ENCODE results near the gene SLC30A3. TPM values are rescaled to one million over a fixed set of nuclear protein-coding genes. Genes with fewer than 3 reads are reported as not detected.
"Not testable (repeated sequence)": the region's sequence is repeated elsewhere in the genome, so short reads cannot be mapped to it uniquely, and the experiment has no call there.

Gene SLC30A3
- total and polyA plus RNA-seq, 4 experiments from 2014 or later, result not detected

GRCh38 chr2:27275211-27276150 is 12.6 kb upstream of the SLC30A3 start, which contains the start of gene DNAJC5G:
Gene DNAJC5G (plus strand): TSS chr2:27275433. CDS start chr2:27276729, 1,296 bp downstream.
- Mint-ChIP-seq H3K4me1 (peaks cover 0 to 4% (median 1%) of the 10 kb centered on the region in 4 donors), H3K27me3 (peaks cover 9 to 14% of the 10 kb centered on the region in 2 donors), H3K9me3 (no peaks in the 10 kb centered on the region), H3K4me3 (no peak within 1 kb of the TSS), H3K36me3 (no peaks in the 10 kb centered on the region), H3K27ac (no peak within 1 kb of the TSS)
- Histone ChIP-seq H3K4me1 (ENCODE audit: insufficient read depth, low read length) (no peaks in the 10 kb centered on the region), H3K36me3 (ENCODE audit: insufficient read depth, low read length) (no peaks in the 10 kb centered on the region), H3K27ac (ENCODE audit: low read depth, low read length) (no peak within 1 kb of the TSS), H3K9me3 (ENCODE audit: control insufficient read depth in 1 of 2, low read length in 2 of 2) (no peaks in the 10 kb centered on the region), H3K4me3 (ENCODE audit: low read length in 2 of 2) (no peak within 1 kb of the TSS), H3K27me3 (ENCODE audit: insufficient read depth, low read length) (no peaks in the 10 kb centered on the region)
- DNase-seq, result no peak
- CTCF ChIA-PET (ENCODE audit: partially characterized antibody), result interaction anchor here (0.7 to 1.6 kb wide), 6 partner anchors 9 to 1403 kb away, joined by 3 to 4 read pairs (median 3); no protein-coding TSS in a partner anchor
- intact Hi-C loops (cut with micrococcal nuclease), result no loop called here
- POLR2A ChIA-PET (ENCODE audit: partially characterized antibody), result no interaction called here

- H3K27me3 ChIP-seq (ENCODE audit: insufficient read depth, low read length); H3K9me3 ChIP-seq (ENCODE audit: control insufficient read depth in 1 of 2, low read length in 2 of 2); H3K36me3 Mint-ChIP-seq; H3K4me3 Mint-ChIP-seq; H3K27ac ChIP-seq (ENCODE audit: low read depth, low read length); intact Hi-C loops (cut with micrococcal nuclease); H3K4me1 Mint-ChIP-seq; DNase-seq; H3K4me3 ChIP-seq (ENCODE audit: low read length in 2 of 2); H3K36me3 ChIP-seq (ENCODE audit: insufficient read depth, low read length); H3K9me3 Mint-ChIP-seq; POLR2A ChIA-PET (ENCODE audit: partially characterized antibody); H3K27ac Mint-ChIP-seq; H3K4me1 ChIP-seq (ENCODE audit: insufficient read depth, low read length): not testable (repeated sequence)
- peaks cover 9 to 11% of the 10 kb centered on the region in 2 donors for H3K27me3 Mint-ChIP-seq
- CTCF ChIA-PET (ENCODE audit: partially characterized antibody), result interaction anchor here (0.7 to 2.1 kb wide), 4 partner anchors 9 to 311 kb away, joined by 4 to 7 read pairs (median 6); partner anchors contain the start of gene TRIM54
Observed at GRCh38 chr2:27272537-27273522, 10.0 kb upstream of the SLC30A3 start.

- peaks cover 5 to 6% of the 10 kb centered on the region in 2 donors for H3K27me3 Mint-ChIP-seq
- H3K4me3 Mint-ChIP-seq, result no peak overlapping the region
- intact Hi-C loops (cut with micrococcal nuclease), result no loop called here
- no peaks in the 10 kb centered on the region for H3K36me3 ChIP-seq (ENCODE audit: insufficient read depth, low read length)
- no peaks in the 10 kb centered on the region for H3K9me3 ChIP-seq (ENCODE audit: control insufficient read depth in 1 of 2, low read length in 2 of 2)
- DNase-seq, result no peak
- H3K4me3 ChIP-seq (ENCODE audit: low read length in 2 of 2), result no peak overlapping the region
- peaks cover 0 to 2% (median 0%) of the 10 kb centered on the region in 8 donors for H3K9me3 Mint-ChIP-seq
- no peaks in the 10 kb centered on the region for H3K4me1 Mint-ChIP-seq
- CTCF ChIA-PET (ENCODE audit: partially characterized antibody), result interaction anchor here (0.7 to 2.6 kb wide), 4 partner anchors 8 to 34 kb away, joined by 4 to 22 read pairs (median 7); partner anchors contain the start of gene TRIM54
- H3K36me3 Mint-ChIP-seq, result no peaks in the 10 kb centered on the region
- no peaks in the 10 kb centered on the region for H3K4me1 ChIP-seq (ENCODE audit: insufficient read depth, low read length)
- H3K27ac ChIP-seq (ENCODE audit: low read depth, low read length), result no peak overlapping the region
- POLR2A ChIA-PET (ENCODE audit: partially characterized antibody), result no interaction called here
- no peaks in the 10 kb centered on the region for H3K27me3 ChIP-seq (ENCODE audit: insufficient read depth, low read length)
- H3K27ac Mint-ChIP-seq, result no peak overlapping the region
Observed at GRCh38 chr2:27271631-27272340, 8.9 kb upstream of the SLC30A3 start.

- Histone ChIP-seq H3K27ac (ENCODE audit: low read depth, low read length) (no peak overlapping the region), H3K4me1 (ENCODE audit: insufficient read depth, low read length) (no peaks in the 10 kb centered on the region), H3K36me3 (ENCODE audit: insufficient read depth, low read length) (no peaks in the 10 kb centered on the region), H3K9me3 (ENCODE audit: control insufficient read depth in 1 of 2, low read length in 2 of 2) (no peaks in the 10 kb centered on the region), H3K4me3 (ENCODE audit: low read length in 2 of 2) (no peak overlapping the region), H3K27me3 (ENCODE audit: insufficient read depth, low read length) (no peaks in the 10 kb centered on the region)
- H3K4me1 Mint-ChIP-seq, result peaks cover 0 to under 1% (median under 1%) of the 10 kb centered on the region in 4 donors
- CTCF ChIA-PET (ENCODE audit: partially characterized antibody), result interaction anchor here (2.6 kb wide), 1 partner anchor 10 kb away, joined by 22 read pairs; no protein-coding TSS in a partner anchor
- intact Hi-C loops (cut with micrococcal nuclease), result no loop called here
- no peak for DNase-seq
- no peak overlapping the region for H3K4me3 Mint-ChIP-seq
- peaks cover 6 to 7% of the 10 kb centered on the region in 2 donors for H3K27me3 Mint-ChIP-seq
- POLR2A ChIA-PET (ENCODE audit: partially characterized antibody), result no interaction called here
- no peak overlapping the region for H3K27ac Mint-ChIP-seq
- no peaks in the 10 kb centered on the region for H3K36me3 Mint-ChIP-seq
- peaks cover 0 to 2% (median 0%) of the 10 kb centered on the region in 8 donors for H3K9me3 Mint-ChIP-seq
Observed at GRCh38 chr2:27270670-27271069, 7.8 kb upstream of the SLC30A3 start.

GRCh38 chr2:27270131-27270530 is 7.3 kb upstream of the SLC30A3 start:
- no peak for DNase-seq
- Mint-ChIP-seq H3K36me3 (no peaks in the 10 kb centered on the region), H3K4me3 (no peak overlapping the region), H3K27me3 (peaks cover 10 to 11% of the 10 kb centered on the region in 2 donors), H3K4me1 (peaks cover 4 to 5% (median 4%) of the 10 kb centered on the region in 4 donors), H3K9me3 (peaks cover 0 to 2% (median 0%) of the 10 kb centered on the region in 8 donors), H3K27ac (no peak overlapping the region)
- Histone ChIP-seq H3K4me3 (ENCODE audit: low read length in 2 of 2) (no peak overlapping the region), H3K36me3 (ENCODE audit: insufficient read depth, low read length) (no peaks in the 10 kb centered on the region), H3K9me3 (ENCODE audit: control insufficient read depth in 1 of 2, low read length in 2 of 2) (no peaks in the 10 kb centered on the region), H3K4me1 (ENCODE audit: insufficient read depth, low read length) (no peaks in the 10 kb centered on the region), H3K27ac (ENCODE audit: low read depth, low read length) (no peak overlapping the region), H3K27me3 (ENCODE audit: insufficient read depth, low read length) (no peaks in the 10 kb centered on the region)
- ChIA-PET CTCF (ENCODE audit: partially characterized antibody) (interaction anchor here (2.6 kb wide), 1 partner anchor 10 kb away, joined by 22 read pairs; no protein-coding TSS in a partner anchor), POLR2A (ENCODE audit: partially characterized antibody) (no interaction called here)
- intact Hi-C loops (cut with micrococcal nuclease), result no loop called here

GRCh38 chr2:27268296-27268695 is 5.4 kb upstream of the SLC30A3 start:
- H3K4me3 Mint-ChIP-seq; intact Hi-C loops (cut with micrococcal nuclease); H3K27me3 ChIP-seq (ENCODE audit: insufficient read depth, low read length); DNase-seq; H3K9me3 ChIP-seq (ENCODE audit: control insufficient read depth in 1 of 2, low read length in 2 of 2); H3K27ac Mint-ChIP-seq; H3K4me3 ChIP-seq (ENCODE audit: low read length in 2 of 2); H3K9me3 Mint-ChIP-seq; H3K27ac ChIP-seq (ENCODE audit: low read depth, low read length); H3K36me3 Mint-ChIP-seq; CTCF ChIA-PET (ENCODE audit: partially characterized antibody); POLR2A ChIA-PET (ENCODE audit: partially characterized antibody); H3K36me3 ChIP-seq (ENCODE audit: insufficient read depth, low read length): not testable (repeated sequence)
- peaks cover 17 to 20% of the 10 kb centered on the region in 2 donors for H3K27me3 Mint-ChIP-seq
- peaks cover 14% of the 10 kb centered on the region for H3K4me1 ChIP-seq (ENCODE audit: insufficient read depth, low read length)
- peaks cover 14 to 18% (median 15%) of the 10 kb centered on the region in 4 donors for H3K4me1 Mint-ChIP-seq

Measured in CD4-positive, alpha-beta memory T cell (primary cell).